ENCODE measurements around the gene BTBD1. TPM values are rescaled to one million over a fixed set of nuclear protein-coding genes. Genes with fewer than 3 reads are reported as not detected.

BTBD1 gene
- total RNA-seq, 2 donors from 2014 or later = 37.6 to 45.3 TPM

Other genes with a start within 250 kb of the BTBD1 start
- gene HOMER2, start 114.5 kb downstream of the BTBD1 start, total RNA-seq = 1 to 10 TPM; 2.3 to 5.8 TPM
- 10 to 100 TPM; 16.4 to 24.2 TPM for gene RAMAC, start 81.0 kb downstream of the BTBD1 start, total RNA-seq
- 10 to 100 TPM; 12.9 to 13.9 TPM for gene C15orf40, start 55.6 kb downstream of the BTBD1 start, total RNA-seq
- 1 to 10 TPM in 1 of 2 donors, under 1 TPM in 1; 0.85 to 4.3 TPM for gene TM6SF1, start 40.4 kb upstream of the BTBD1 start, total RNA-seq
- gene HDGFL3, start 140.6 kb upstream of the BTBD1 start, total RNA-seq = 10 to 100 TPM in 1 of 2 donors, 1 to 10 TPM in 1; 4.4 to 26.4 TPM
- not detected for gene BNC1, start 217.4 kb upstream of the BTBD1 start, total RNA-seq

Data from T-helper 17 cell (primary cell).